Endodermal cell (in vitro differentiated cells): Measurements from ENCODE around the gene ANKRD27. TPM values are rescaled to one million over a fixed set of nuclear protein-coding genes. Genes with fewer than 3 reads are reported as not detected.

Experiments used
- DNase-seq: peaks from one replicate; pipeline ENCODE4 v3.0.0-alpha.2; 2017
- H3K27ac ChIP-seq: 2 replicates; pipeline ENCODE4 v1.5.1; 2013; ENCODE audit warnings: mild to moderate bottlenecking, low read depth, low read length, moderate library complexity
- H3K27me3 ChIP-seq: 2 replicates; pipeline ENCODE4 v1.6.1; 2013; ENCODE audit warnings: mild to moderate bottlenecking, low read length, moderate library complexity; ENCODE audit not compliant: insufficient read depth, control insufficient read depth, poor library complexity, severe bottlenecking
- H3K36me3 ChIP-seq: 2 replicates; pipeline ENCODE4 v1.7.0; 2013; ENCODE audit warnings: mild to moderate bottlenecking, low read length, moderate library complexity; ENCODE audit not compliant: control insufficient read depth, insufficient read depth
- H3K4me1 ChIP-seq: one replicate; pipeline ENCODE4 v1.7.0; 2013; ENCODE audit warnings: low read length; ENCODE audit not compliant: control insufficient read depth, insufficient read depth
- H3K4me3 ChIP-seq: 2 replicates; pipeline ENCODE4 v1.5.1; 2013; ENCODE audit warnings: mild to moderate bottlenecking, low read length, moderate library complexity
- H3K9ac ChIP-seq: 2 replicates; pipeline ENCODE4 v1.6.1; 2013; ENCODE audit warnings: mild to moderate bottlenecking, low read length, moderate library complexity; ENCODE audit not compliant: poor library complexity, severe bottlenecking; ENCODE audit errors: extremely low read depth
- H3K9me3 ChIP-seq: 2 replicates; pipeline ENCODE4 v1.6.1; 2013; ENCODE audit warnings: mild to moderate bottlenecking, low read length, moderate library complexity; ENCODE audit not compliant: control insufficient read depth
- H3K27ac Mint-ChIP-seq: 2 replicates; pipeline ENCODE4 v1.8.0; 2020; ENCODE audit warnings: mixed read lengths
- H3K27me3 Mint-ChIP-seq: 2 replicates; pipeline ENCODE4 v1.8.0; 2021; ENCODE audit warnings: mild to moderate bottlenecking, mixed read lengths; ENCODE audit not compliant: insufficient read depth
- H3K36me3 Mint-ChIP-seq: 2 replicates; pipeline ENCODE4 v1.8.0; 2020; ENCODE audit warnings: low read depth, mixed read lengths
- H3K4me1 Mint-ChIP-seq: 2 replicates; pipeline ENCODE4 v1.8.0; 2020; ENCODE audit warnings: mixed read lengths
- H3K4me3 Mint-ChIP-seq: 2 replicates; pipeline ENCODE4 v1.8.0; 2020; ENCODE audit warnings: mild to moderate bottlenecking, moderate library complexity, mixed read lengths
- H3K9me3 Mint-ChIP-seq: 2 replicates; pipeline ENCODE4 v1.8.0; 2020; ENCODE audit warnings: mild to moderate bottlenecking, mixed read lengths
- WGBS, 2 experiments: methylation state at CpG; one replicate each; pipeline versions ENCODE4 v1.1.5 to v1.1.7; 2013; ENCODE audit warnings: missing lambda C conversion rate in 2 of 2, mixed read lengths in 1 of 2; ENCODE audit not compliant: insufficient coverage in 1 of 2, insufficient read length in 1 of 2; 5-methylcytosine and 5-hydroxymethylcytosine counted together
- total RNA-seq, 2 donors: library from RNA; stranded (reverse); fragmentation: NEBNext Ultra II Directional in 1 of 2; extraction: Animal tissue kit (Norgen Biotek cat#: 25700) in 1 of 2; gene quantifications; 2 replicates in 1 of 2; 3 replicates in 1 of 2; pipeline ENCODE4 v1.2.1, GENCODE V29; 2021
- TF ChIP-seq, protein P1 (sequence below): fragments of 200-600 bp; sonication (generic); conservative IDR thresholded peaks from 2 replicates; pipeline ENCODE4 v1.5.0; 2021; ENCODE audit warnings: antibody characterized with exemption, mild to moderate bottlenecking

The ANKRD27 gene
- total RNA-seq, 2 donors from 2014 or later, result 35.1 to 35.9 TPM

DNA sequence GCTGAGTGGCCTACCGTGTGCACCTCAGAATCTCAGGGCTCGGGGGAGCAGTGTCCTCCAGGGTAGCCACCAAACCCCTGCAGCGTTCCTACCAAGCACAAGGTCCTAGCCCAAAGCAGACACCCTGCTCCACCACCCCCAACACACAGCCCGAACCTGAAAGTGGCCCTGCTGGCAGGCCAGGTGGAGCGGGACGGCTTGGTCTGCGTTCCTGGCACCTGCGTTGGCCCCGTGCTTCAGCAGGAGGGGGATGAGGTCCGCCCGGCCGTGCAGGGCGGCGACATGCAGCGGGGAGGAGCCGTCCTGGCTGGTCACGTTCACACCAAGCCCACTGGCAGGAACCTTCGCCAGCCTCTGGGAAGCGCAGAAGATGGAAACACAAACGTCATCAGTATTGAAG, 67.5 kb downstream of the ANKRD27 start:
- Histone ChIP-seq H3K36me3 (peaks cover 71% of the 10 kb centered on the region), H3K9ac (no peak overlapping the region), H3K9me3 (no peaks in the 10 kb centered on the region), H3K27me3 (no peaks in the 10 kb centered on the region), H3K27ac (no peak overlapping the region), H3K4me1 (no peaks in the 10 kb centered on the region), H3K4me3 (no peak overlapping the region)
- DNase-seq, result no peak
- TF ChIP-seq, protein P1, sequence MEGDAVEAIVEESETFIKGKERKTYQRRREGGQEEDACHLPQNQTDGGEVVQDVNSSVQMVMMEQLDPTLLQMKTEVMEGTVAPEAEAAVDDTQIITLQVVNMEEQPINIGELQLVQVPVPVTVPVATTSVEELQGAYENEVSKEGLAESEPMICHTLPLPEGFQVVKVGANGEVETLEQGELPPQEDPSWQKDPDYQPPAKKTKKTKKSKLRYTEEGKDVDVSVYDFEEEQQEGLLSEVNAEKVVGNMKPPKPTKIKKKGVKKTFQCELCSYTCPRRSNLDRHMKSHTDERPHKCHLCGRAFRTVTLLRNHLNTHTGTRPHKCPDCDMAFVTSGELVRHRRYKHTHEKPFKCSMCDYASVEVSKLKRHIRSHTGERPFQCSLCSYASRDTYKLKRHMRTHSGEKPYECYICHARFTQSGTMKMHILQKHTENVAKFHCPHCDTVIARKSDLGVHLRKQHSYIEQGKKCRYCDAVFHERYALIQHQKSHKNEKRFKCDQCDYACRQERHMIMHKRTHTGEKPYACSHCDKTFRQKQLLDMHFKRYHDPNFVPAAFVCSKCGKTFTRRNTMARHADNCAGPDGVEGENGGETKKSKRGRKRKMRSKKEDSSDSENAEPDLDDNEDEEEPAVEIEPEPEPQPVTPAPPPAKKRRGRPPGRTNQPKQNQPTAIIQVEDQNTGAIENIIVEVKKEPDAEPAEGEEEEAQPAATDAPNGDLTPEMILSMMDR, result no peak
- H3K4me1 Mint-ChIP-seq, result no peaks in the 10 kb centered on the region
- H3K9me3 Mint-ChIP-seq, result peaks cover 5% of the 10 kb centered on the region
- peaks cover 63% of the 10 kb centered on the region for H3K36me3 Mint-ChIP-seq
- no peak overlapping the region for H3K4me3 Mint-ChIP-seq
- WGBS, 2 experiments, result 95 to 96% methylated on average over 17 to 20 of the region's 20 CpGs
- no peak overlapping the region for H3K27ac Mint-ChIP-seq
- no peaks in the 10 kb centered on the region for H3K27me3 Mint-ChIP-seq

DNA sequence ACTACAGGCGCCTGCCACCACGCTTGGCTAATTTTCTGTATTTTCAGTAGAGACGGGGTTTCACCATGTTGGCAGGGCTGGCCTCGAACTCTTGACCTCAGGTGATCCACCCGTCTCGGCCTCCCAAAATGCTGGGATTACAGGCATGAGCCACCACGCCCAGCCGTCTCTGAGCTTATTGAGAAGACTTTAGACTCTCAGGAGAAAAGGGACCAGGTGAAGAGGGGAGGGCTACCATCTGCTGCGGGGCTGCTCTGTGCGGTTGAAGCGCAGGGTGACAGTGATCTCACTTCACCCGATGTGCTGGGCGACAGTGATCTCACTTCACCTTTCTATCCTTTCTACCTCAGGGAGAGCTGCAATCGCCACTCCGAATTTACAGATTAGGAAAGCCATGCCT, 68.7 kb downstream of the ANKRD27 start:
- H3K9me3 Mint-ChIP-seq, result peaks cover 5% of the 10 kb centered on the region
- H3K27ac ChIP-seq, result no peak overlapping the region
- H3K27ac Mint-ChIP-seq, result no peak overlapping the region
- no peaks in the 10 kb centered on the region for H3K4me1 ChIP-seq
- H3K9ac ChIP-seq, result no peak overlapping the region
- no peaks in the 10 kb centered on the region for H3K4me1 Mint-ChIP-seq
- no peaks in the 10 kb centered on the region for H3K27me3 Mint-ChIP-seq
- 85% methylated on average over 15 of the region's 15 CpGs for WGBS, 2 experiments
- H3K4me3 Mint-ChIP-seq, result no peak overlapping the region
- no peaks in the 10 kb centered on the region for H3K9me3 ChIP-seq
- peaks cover 71% of the 10 kb centered on the region for H3K36me3 ChIP-seq
- no peak overlapping the region for H3K4me3 ChIP-seq
- no peaks in the 10 kb centered on the region for H3K27me3 ChIP-seq
- peaks cover 62% of the 10 kb centered on the region for H3K36me3 Mint-ChIP-seq
- TF ChIP-seq, protein P1, result no peak
- DNase-seq, result no peak

DNA sequence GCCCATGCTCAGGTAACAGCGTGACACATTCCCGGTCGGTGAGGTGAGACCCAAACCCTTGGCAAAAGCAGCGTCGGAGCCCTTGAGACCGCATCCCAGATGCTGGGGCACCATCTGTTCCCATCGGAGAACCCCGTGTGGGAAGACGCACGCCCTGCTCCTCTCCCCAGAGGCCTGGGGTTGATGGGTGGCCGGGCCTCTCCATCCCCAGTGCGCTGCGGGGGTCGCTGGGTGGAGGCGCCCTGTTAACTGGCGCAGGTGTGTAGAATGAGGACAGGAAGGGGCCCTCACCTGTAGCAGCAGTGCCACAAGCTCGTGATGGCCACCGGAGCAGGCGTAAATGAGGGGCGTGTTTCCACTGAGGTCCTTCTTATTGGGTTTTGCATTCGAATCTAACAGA, 69.4 kb downstream of the ANKRD27 start:
- no peak overlapping the region for H3K9ac ChIP-seq
- no peak overlapping the region for H3K27ac ChIP-seq
- H3K36me3 ChIP-seq, result peaks cover 70% of the 10 kb centered on the region
- Mint-ChIP-seq H3K27me3 (no peaks in the 10 kb centered on the region), H3K4me3 (no peak overlapping the region), H3K27ac (no peak overlapping the region), H3K4me1 (no peaks in the 10 kb centered on the region), H3K36me3 (peaks cover 64% of the 10 kb centered on the region), H3K9me3 (peaks cover 5% of the 10 kb centered on the region)
- no peaks in the 10 kb centered on the region for H3K27me3 ChIP-seq
- no peaks in the 10 kb centered on the region for H3K4me1 ChIP-seq
- no peak for DNase-seq
- no peak overlapping the region for H3K4me3 ChIP-seq
- no peaks in the 10 kb centered on the region for H3K9me3 ChIP-seq
- 95 to 99% methylated on average over 11 to 21 of the region's 21 CpGs for WGBS, 2 experiments
- TF ChIP-seq, protein P1, result no peak
